Left lung (tissue), 10 donors: ENCODE measurements around the gene ZMYM4. TPM values are rescaled to one million over a fixed set of nuclear protein-coding genes. Genes with fewer than 3 reads are reported as not detected.

Experiments used
- ATAC-seq: fragments of 200-7000 bp; cut with Tn5 transposase; one replicate; pipeline ENCODE4 v1.9.1; 2020; ENCODE audit warnings: moderate library complexity
- DNase-seq, 4 donors: peaks; one replicate each; pipeline ENCODE4 v3.0.0-alpha.2; 2013 to 2020
- H3K27ac ChIP-seq, 2 donors: fragments of 200-600 bp; sonication (generic) in 1 of 2; one replicate each; pipeline versions ENCODE4 v1.5.0 to v1.8.0; 2020 to 2021
- H3K27me3 ChIP-seq, 2 donors: fragments of 200-600 bp; sonication (generic) in 1 of 2; one replicate each; pipeline versions ENCODE4 v1.5.0 to v1.8.0; 2020 to 2021
- H3K36me3 ChIP-seq, 2 donors: fragments of 200-600 bp; sonication (generic) in 1 of 2; one replicate each; pipeline versions ENCODE4 v1.5.0 to v1.8.0; 2020 to 2021
- H3K4me1 ChIP-seq, 2 donors: fragments of 200-600 bp; one replicate each; pipeline ENCODE4 v1.8.0; 2021
- H3K4me3 ChIP-seq, 2 donors: fragments of 200-600 bp; sonication (generic) in 1 of 2; one replicate each; pipeline versions ENCODE4 v1.5.0 to v1.8.0; 2020 to 2021; ENCODE audit warnings: mild to moderate bottlenecking in 1 of 2
- H3K9me3 ChIP-seq, 2 donors: fragments of 200-600 bp; sonication (generic) in 1 of 2; one replicate each; pipeline versions ENCODE4 v1.5.0 to v1.8.0; 2020 to 2021
- CTCF ChIP-seq, 2 donors: fragments of 200-600 bp; sonication (generic) in 1 of 2; IDR thresholded peaks; one replicate each; pipeline versions ENCODE4 v1.5.0 to v1.8.0; 2021; ENCODE audit warnings: antibody characterized with exemption in 2 of 2
- intact Hi-C, 2 donors: fragments of 100-400 bp; cut with DNase I; formaldehyde crosslinking; loops; one replicate each; pipeline versions ENCODE4 v1.11.2 to v1.14.2; 2022
- polyA plus RNA-seq, 6 donors: library from polyadenylated mRNA; unstranded; fragments of 120-200 nt; gene quantifications; one replicate each; pipeline ENCODE4 v1.2.1, GENCODE V29; 2013; ENCODE audit not compliant: insufficient read length in 6 of 6
- total RNA-seq, 2 donors: library from RNA; stranded (reverse); fragmentation: NEBNext Ultra II Directional; extraction: Animal tissue kit (Norgen Biotek cat#: 25700); gene quantifications; one replicate each; pipeline ENCODE4 v1.2.1, GENCODE V29; 2021
- donor health status: DM: no; HTN: yes; CAD: no.
- donor health status: DM: no; HTN: no; CAD: no.

The ZMYM4 gene
- total and polyA plus RNA-seq, 8 donors: 47.7 to 75.4 (median 68.3) TPM

- H3K27me3 ChIP-seq: no peaks in the 10 kb centered on the region
- H3K4me3 ChIP-seq: no peak overlapping the region
- intact Hi-C loops: no loop called here
- no peaks in the 10 kb centered on the region for H3K9me3 ChIP-seq
- H3K36me3 ChIP-seq: no peaks in the 10 kb centered on the region
- DNase-seq (no peak), ATAC-seq (no peak)
- no peaks in the 10 kb centered on the region for H3K4me1 ChIP-seq
- H3K27ac ChIP-seq: no peak overlapping the region
- TF ChIP-seq CTCF (IDR thresholded peaks at IDR 0.05): no peak
These were observed 14.6 kb upstream of the ZMYM4 start for GRCh38 chr1:35253941-35254340.

DNA sequence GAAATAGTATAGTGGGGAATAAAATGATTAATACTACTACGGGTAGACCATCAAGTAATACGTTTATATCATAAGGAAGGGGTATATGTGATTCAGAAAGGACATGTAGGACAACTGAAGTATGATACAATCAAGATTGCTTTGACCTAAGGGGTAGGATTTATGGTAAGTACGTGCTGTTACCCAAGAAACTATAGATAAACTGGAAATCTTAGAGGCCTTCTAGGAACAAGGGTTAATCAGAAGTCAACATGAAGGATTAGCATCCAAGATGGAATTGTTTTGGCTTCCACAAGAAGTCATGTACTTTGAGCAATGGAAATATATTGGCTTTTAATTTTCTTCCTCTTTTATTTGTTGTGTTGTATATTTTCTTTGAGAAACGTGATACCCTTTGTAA, 13.2 kb upstream of the ZMYM4 start:
- H3K9me3 ChIP-seq: no peaks in the 10 kb centered on the region
- H3K36me3 ChIP-seq: no peaks in the 10 kb centered on the region
- no peak for TF ChIP-seq CTCF (IDR thresholded peaks at IDR 0.05)
- H3K4me1 ChIP-seq: no peaks in the 10 kb centered on the region
- intact Hi-C loops: no loop called here
- DNase-seq: no peak
- no peak overlapping the region for H3K27ac ChIP-seq
- no peak overlapping the region for H3K4me3 ChIP-seq
- no peaks in the 10 kb centered on the region for H3K27me3 ChIP-seq
- no peak for ATAC-seq

GRCh38 chr1:35259561-35259960, 8.9 kb upstream of the ZMYM4 start:
- Histone ChIP-seq H3K27ac (no peak overlapping the region), H3K27me3 (no peaks in the 10 kb centered on the region), H3K4me3 (no peak overlapping the region), H3K4me1 (peaks cover 0 to 2% of the 10 kb centered on the region in 2 donors), H3K36me3 (no peaks in the 10 kb centered on the region), H3K9me3 (no peaks in the 10 kb centered on the region)
- no peak for ATAC-seq
- no peak for TF ChIP-seq CTCF (IDR thresholded peaks at IDR 0.05)
- intact Hi-C loops: no loop called here
- no peak for DNase-seq

GRCh38 chr1:35261412-35262120, 6.9 kb upstream of the ZMYM4 start:
- no peak for DNase-seq
- no peak for TF ChIP-seq CTCF (IDR thresholded peaks at IDR 0.05)
- intact Hi-C loops: no loop called here
- H3K27me3 ChIP-seq: no peaks in the 10 kb centered on the region
- no peak overlapping the region for H3K27ac ChIP-seq
- ATAC-seq: no peak
- H3K4me1 ChIP-seq: peaks cover 0 to 11% of the 10 kb centered on the region in 2 donors
- H3K9me3 ChIP-seq: no peaks in the 10 kb centered on the region
- H3K4me3 ChIP-seq: no peak overlapping the region
- H3K36me3 ChIP-seq: no peaks in the 10 kb centered on the region

GRCh38 chr1:35264035-35264434, 4.5 kb upstream of the ZMYM4 start:
- intact Hi-C loops: no loop called here
- H3K36me3 ChIP-seq: no peaks in the 10 kb centered on the region
- no peak for ATAC-seq
- H3K4me3 ChIP-seq: no peak overlapping the region
- no peak overlapping the region for H3K27ac ChIP-seq
- H3K27me3 ChIP-seq: no peaks in the 10 kb centered on the region
- peaks cover 0 to 11% of the 10 kb centered on the region in 2 donors for H3K4me1 ChIP-seq
- no peak for DNase-seq
- H3K9me3 ChIP-seq: no peaks in the 10 kb centered on the region
- no peak for TF ChIP-seq CTCF (IDR thresholded peaks at IDR 0.05)
